GM12874 (cell line): Measurements from ENCODE around the gene DUS1L.

Experiments
- TF ChIP-seq, protein P1 (sequence below): IDR thresholded peaks from 2 replicates; pipeline ENCODE4 v1.5.1; 2011; ENCODE audit warnings: low read depth, mild to moderate bottlenecking, control low read depth, low read length, moderate library complexity; ENCODE audit not compliant: insufficient read depth

The DUS1L gene

GRCh38 chr17:82036634-82037091 is 28.9 kb downstream of the DUS1L start:
- TF ChIP-seq, protein P1, sequence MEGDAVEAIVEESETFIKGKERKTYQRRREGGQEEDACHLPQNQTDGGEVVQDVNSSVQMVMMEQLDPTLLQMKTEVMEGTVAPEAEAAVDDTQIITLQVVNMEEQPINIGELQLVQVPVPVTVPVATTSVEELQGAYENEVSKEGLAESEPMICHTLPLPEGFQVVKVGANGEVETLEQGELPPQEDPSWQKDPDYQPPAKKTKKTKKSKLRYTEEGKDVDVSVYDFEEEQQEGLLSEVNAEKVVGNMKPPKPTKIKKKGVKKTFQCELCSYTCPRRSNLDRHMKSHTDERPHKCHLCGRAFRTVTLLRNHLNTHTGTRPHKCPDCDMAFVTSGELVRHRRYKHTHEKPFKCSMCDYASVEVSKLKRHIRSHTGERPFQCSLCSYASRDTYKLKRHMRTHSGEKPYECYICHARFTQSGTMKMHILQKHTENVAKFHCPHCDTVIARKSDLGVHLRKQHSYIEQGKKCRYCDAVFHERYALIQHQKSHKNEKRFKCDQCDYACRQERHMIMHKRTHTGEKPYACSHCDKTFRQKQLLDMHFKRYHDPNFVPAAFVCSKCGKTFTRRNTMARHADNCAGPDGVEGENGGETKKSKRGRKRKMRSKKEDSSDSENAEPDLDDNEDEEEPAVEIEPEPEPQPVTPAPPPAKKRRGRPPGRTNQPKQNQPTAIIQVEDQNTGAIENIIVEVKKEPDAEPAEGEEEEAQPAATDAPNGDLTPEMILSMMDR = no peak

DNA sequence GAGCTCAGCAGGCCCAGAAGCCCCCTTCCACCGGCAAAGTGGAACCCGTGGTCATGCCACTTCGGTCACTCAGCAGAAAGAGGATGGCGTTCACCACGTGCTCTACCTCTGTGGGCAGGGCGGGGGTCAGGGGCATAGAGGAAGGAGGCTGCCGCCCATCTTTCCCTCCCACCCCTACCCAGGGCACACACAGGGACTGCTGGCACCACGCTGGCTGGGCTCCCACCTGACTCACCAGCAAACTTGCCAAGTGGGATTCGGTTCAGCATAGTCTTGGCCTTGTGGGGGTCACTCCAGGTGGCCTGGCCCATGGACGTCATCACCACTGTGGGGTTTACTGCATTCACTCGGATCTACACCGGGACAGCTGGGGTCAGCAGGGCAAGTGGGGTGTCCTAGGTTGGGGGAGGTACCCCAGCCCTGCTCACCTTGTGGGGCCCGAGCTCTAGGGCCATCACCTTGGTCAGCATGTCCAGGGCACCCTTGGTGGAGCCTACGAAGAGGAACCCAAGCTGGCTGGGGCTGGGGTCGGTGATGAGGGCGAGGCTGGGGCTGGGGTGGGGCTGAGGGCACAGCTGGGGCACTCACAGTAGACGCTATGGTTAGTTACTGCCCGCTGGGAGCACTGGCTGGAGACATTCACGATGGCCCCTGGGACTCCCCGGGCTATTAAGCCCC is 29.5 kb downstream of the DUS1L start:
- TF ChIP-seq, protein P1 = no peak

DNA sequence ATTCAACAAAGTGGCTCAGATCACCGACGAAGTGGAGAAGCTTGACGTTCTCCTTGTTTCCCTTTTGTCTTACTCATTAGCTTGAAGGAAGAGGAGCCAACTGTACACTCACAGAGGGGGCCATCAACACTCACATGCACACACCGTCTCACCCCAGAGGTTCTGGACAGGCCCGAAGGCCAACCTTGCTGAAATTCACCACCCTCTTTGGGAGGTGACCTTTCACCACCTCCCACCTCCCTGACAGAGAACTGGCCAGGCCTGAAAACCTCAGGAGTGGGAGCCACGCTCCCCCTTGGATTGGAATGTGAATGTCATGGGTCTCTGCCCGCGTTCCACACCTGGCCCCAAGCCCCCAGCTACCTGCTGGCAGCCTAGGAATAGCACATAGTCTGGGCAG is 30.1 kb downstream of the DUS1L start:
- TF ChIP-seq, protein P1 = no peak

- TF ChIP-seq, protein P1 = no peak
Observed at GRCh38 chr17:82034371-82035011, 31.1 kb downstream of the DUS1L start.

GRCh38 chr17:82033359-82034085 is 32.1 kb downstream of the DUS1L start:
- TF ChIP-seq, protein P1 = no peak

- TF ChIP-seq, protein P1 = no peak
Observed at GRCh38 chr17:82031885-82032627, 33.5 kb downstream of the DUS1L start.
